IMR-90 (cell line): ENCODE measurements around the gene WDR5. TPM values are rescaled to one million over a fixed set of nuclear protein-coding genes. Genes with fewer than 3 reads are reported as not detected.

Experiments
- ATAC-seq: fragments of 200-7000 bp; cut with Tn5 transposase; 2 replicates; pipeline ENCODE4 v1.9.1; 2020; ENCODE audit warnings: low read depth, mild to moderate bottlenecking, moderate library complexity
- BruUV-seq: library from RNA; stranded (reverse); fragments of 400-500 nt; replicated peaks from 2 replicates; lab custom pipeline; 2021; lab: Mats Ljungman, UMichigan
- CTCF ChIA-PET: fragments of 300-600 bp; formaldehyde crosslinking; extraction: SDS; loops from one replicate; lab custom pipeline; 2021; ENCODE audit warnings: antibody characterized with exemption; lab: Yijun Ruan, JAX
- POLR2A ChIA-PET: fragments of 300-600 bp; sonication (Branson Sonifier 250); formaldehyde crosslinking; loops from one replicate; lab custom pipeline; 2022; ENCODE audit warnings: antibody characterized with exemption; ENCODE audit not compliant: unreplicated experiment; lab: Charles Lee
- DNase-seq: peaks from one replicate; pipeline ENCODE4 v3.0.0; 2013
- H2AFZ ChIP-seq: replicated peaks from 2 replicates; pipeline ENCODE3; 2013; ENCODE audit warnings: low read length, mild to moderate bottlenecking; ENCODE audit not compliant: poor library complexity
- H2AK5ac ChIP-seq: 2 replicates; pipeline ENCODE4 v1.6.1; 2013; ENCODE audit warnings: low read depth, low read length, inconsistent platforms
- H2AK9ac ChIP-seq: replicated peaks from 2 replicates; pipeline ENCODE3; 2013; ENCODE audit warnings: mild to moderate bottlenecking, low read depth, low read length, moderate library complexity; ENCODE audit not compliant: poor library complexity
- H2BK120ac ChIP-seq: 2 replicates; pipeline ENCODE4 v1.6.1; 2013; ENCODE audit warnings: low read depth, low read length, inconsistent platforms
- H2BK15ac ChIP-seq: 3 replicates; pipeline ENCODE4 v1.6.1; 2013; ENCODE audit warnings: low read depth, low read length, inconsistent platforms
- H2BK20ac ChIP-seq: 2 replicates; pipeline ENCODE4 v1.6.1; 2013; ENCODE audit warnings: low read depth, mild to moderate bottlenecking, inconsistent platforms, low read length, moderate library complexity
- H2BK5ac ChIP-seq: 2 replicates; pipeline ENCODE4 v1.6.1; 2013; ENCODE audit warnings: mild to moderate bottlenecking, low read depth, low read length, inconsistent platforms; ENCODE audit not compliant: poor library complexity, severe bottlenecking
- H3K14ac ChIP-seq: replicated peaks from 2 replicates; pipeline ENCODE4 v1.6.1; 2013; ENCODE audit warnings: low read depth, low read length, inconsistent platforms
- H3K18ac ChIP-seq: 2 replicates; pipeline ENCODE4 v1.6.1; 2013; ENCODE audit warnings: low read depth, low read length, control low read depth
- H3K23ac ChIP-seq: 2 replicates; pipeline ENCODE4 v1.6.1; 2013; ENCODE audit warnings: low read depth, low read length, inconsistent platforms
- H3K27ac ChIP-seq: 2 replicates; pipeline ENCODE4 v1.5.1; 2013; ENCODE audit warnings: mild to moderate bottlenecking, control low read depth, low read length; ENCODE audit not compliant: insufficient read depth
- H3K27me3 ChIP-seq: 2 replicates; pipeline ENCODE4 v1.6.1; 2013; ENCODE audit warnings: low read length; ENCODE audit not compliant: control insufficient read depth, insufficient read depth
- H3K36me3 ChIP-seq: 2 replicates; pipeline ENCODE4 v1.6.1; 2013; ENCODE audit warnings: low read length, mixed read lengths; ENCODE audit not compliant: control insufficient read depth, insufficient read depth
- H3K4ac ChIP-seq: 2 replicates; pipeline ENCODE4 v1.6.1; 2013; ENCODE audit warnings: low read depth, low read length, inconsistent platforms
- H3K4me1 ChIP-seq: 2 replicates; pipeline ENCODE4 v1.6.1; 2013; ENCODE audit warnings: low read length, mixed read lengths; ENCODE audit not compliant: control insufficient read depth, insufficient read depth
- H3K4me2 ChIP-seq: 2 replicates; pipeline ENCODE4 v1.6.1; 2013; ENCODE audit warnings: low read depth, mild to moderate bottlenecking, control low read depth, low read length, moderate library complexity
- H3K4me3 ChIP-seq: 2 replicates; pipeline ENCODE4 v1.5.1; 2013; ENCODE audit warnings: low read depth, mild to moderate bottlenecking, control low read depth, low read length, moderate library complexity; ENCODE audit not compliant: insufficient read depth
- H3K56ac ChIP-seq: 2 replicates; pipeline ENCODE4 v1.6.1; 2013; ENCODE audit warnings: low read length, inconsistent platforms; ENCODE audit not compliant: insufficient read depth; ENCODE audit errors: extremely low read depth
- H3K79me1 ChIP-seq, 2 experiments: 2 replicates each; pipeline ENCODE4 v1.6.1; 2013; ENCODE audit warnings: low read length in 2 of 2, inconsistent platforms in 1 of 2, low read depth in 1 of 2
- H3K9ac ChIP-seq: 2 replicates; pipeline ENCODE4 v1.6.1; 2013; ENCODE audit warnings: low read depth, low read length, control low read depth
- H3K9me1 ChIP-seq: 2 replicates; pipeline ENCODE4 v1.6.1; 2013; ENCODE audit warnings: low read length, inconsistent platforms; ENCODE audit not compliant: insufficient read depth
- H3K9me3 ChIP-seq: 2 replicates; pipeline ENCODE4 v1.6.1; 2013; ENCODE audit warnings: low read length; ENCODE audit not compliant: control insufficient read depth, insufficient read depth
- H4K20me1 ChIP-seq: 2 replicates; pipeline ENCODE4 v1.6.1; 2013; ENCODE audit warnings: low read length, inconsistent platforms; ENCODE audit not compliant: insufficient read depth
- H4K5ac ChIP-seq: 2 replicates; pipeline ENCODE4 v1.6.1; 2013; ENCODE audit warnings: mild to moderate bottlenecking, low read depth, low read length, control low read depth
- H4K8ac ChIP-seq, 2 experiments: 2 replicates each; pipeline ENCODE4 v1.6.1; 2013; ENCODE audit warnings: low read depth in 2 of 2, low read length in 2 of 2, control low read depth in 1 of 2, inconsistent platforms in 1 of 2
- H4K91ac ChIP-seq: 2 replicates; pipeline ENCODE4 v1.6.1; 2013; ENCODE audit warnings: low read depth, low read length, inconsistent platforms; ENCODE audit not compliant: insufficient read depth
- CHD1 ChIP-seq: IDR thresholded peaks from 2 replicates; pipeline ENCODE4 v1.6.1; 2012; ENCODE audit warnings: low read depth, low read length, improper control_type of control experiment
- FOS ChIP-seq: fragments of 150-350 bp; IDR thresholded peaks from 2 replicates; pipeline ENCODE4 v1.6.1; 2016; ENCODE audit warnings: low read depth, low read length
- MAFK ChIP-seq: IDR thresholded peaks from 2 replicates; pipeline ENCODE4 v1.6.1; 2012; ENCODE audit warnings: low read depth, low read length, improper control_type of control experiment
- MXI1 ChIP-seq: IDR thresholded peaks from 2 replicates; pipeline ENCODE4 v1.6.1; 2012; ENCODE audit warnings: low read depth, mild to moderate bottlenecking, low read length, moderate library complexity, borderline replicate concordance
- NFE2L2 ChIP-seq: fragments of 150-350 bp; IDR thresholded peaks from 2 replicates; pipeline ENCODE4 v1.6.1; 2016; ENCODE audit warnings: low read depth, mild to moderate bottlenecking, low read length
- RAD21 ChIP-seq: IDR thresholded peaks from 2 replicates; pipeline ENCODE4 v1.6.1; 2012; ENCODE audit warnings: low read length, improper control_type of control experiment
- WGBS, 2 experiments: methylation state at CpG; one replicate each; pipeline versions ENCODE4 v1.1.5 to v1.1.7; 2013; ENCODE audit warnings: missing lambda C conversion rate in 2 of 2; ENCODE audit not compliant: insufficient read length in 1 of 2; ENCODE audit errors: extremely low coverage in 2 of 2; 5-methylcytosine and 5-hydroxymethylcytosine counted together
- dilution Hi-C: fragments of 300-500 bp; cut with HindIII; formaldehyde crosslinking; loops from one replicate; pipeline ENCODE4 v1.14.3; 2018; ENCODE audit warnings: low sequenced_read_pairs; ENCODE audit not compliant: unreplicated experiment
- in situ Hi-C: fragments of 300-500 bp; cut with MboI; formaldehyde crosslinking; loops from 3 replicates; pipeline ENCODE4 v1.14.3; 2019; ENCODE audit warnings: low sequenced_read_pairs, inconsistent platforms, mixed read lengths
- intact Hi-C: fragments of 100-400 bp; cut with micrococcal nuclease; formaldehyde crosslinking; loops from 2 replicates; pipeline ENCODE4 v1.10.0; 2022
- polyA plus RNA-seq, 3 experiments: library from polyadenylated mRNA; depleted of rRNA; stranded (reverse); fragments of >200 nt; gene quantifications; 2 replicates each; pipeline ENCODE4 v1.2.3, GENCODE V29; 2012; ENCODE audit warnings: low replicate concordance in 1 of 3
- total RNA-seq: library from RNA; depleted of rRNA; stranded (reverse); fragments of >200 nt; gene quantifications from 2 replicates; pipeline ENCODE4 v1.2.3, GENCODE V29; 2012
- TF ChIP-seq, protein P1 (sequence below): fragments of 150-350 bp; IDR thresholded peaks from 2 replicates; pipeline ENCODE4 v1.6.1; 2017; ENCODE audit warnings: mild to moderate bottlenecking, antibody characterized with exemption, low read length, low read depth
- TF ChIP-seq, protein P2 (sequence below): fragments of 150-350 bp; IDR thresholded peaks from 2 replicates; pipeline ENCODE4 v1.6.1; 2016; ENCODE audit warnings: low read depth, mild to moderate bottlenecking, low read length, moderate library complexity, borderline replicate concordance
- TF ChIP-seq, protein P3 (sequence below): conservative IDR thresholded peaks from 2 replicates; pipeline ENCODE4 v1.5.1; 2012; ENCODE audit warnings: mild to moderate bottlenecking, low read depth, low read length, improper control_type of control experiment

The WDR5 gene
- total and polyA plus RNA-seq, 2 of the 4 experiments (the other 2 are of a cell fraction): 18.3 to 26.6 TPM

DNA sequence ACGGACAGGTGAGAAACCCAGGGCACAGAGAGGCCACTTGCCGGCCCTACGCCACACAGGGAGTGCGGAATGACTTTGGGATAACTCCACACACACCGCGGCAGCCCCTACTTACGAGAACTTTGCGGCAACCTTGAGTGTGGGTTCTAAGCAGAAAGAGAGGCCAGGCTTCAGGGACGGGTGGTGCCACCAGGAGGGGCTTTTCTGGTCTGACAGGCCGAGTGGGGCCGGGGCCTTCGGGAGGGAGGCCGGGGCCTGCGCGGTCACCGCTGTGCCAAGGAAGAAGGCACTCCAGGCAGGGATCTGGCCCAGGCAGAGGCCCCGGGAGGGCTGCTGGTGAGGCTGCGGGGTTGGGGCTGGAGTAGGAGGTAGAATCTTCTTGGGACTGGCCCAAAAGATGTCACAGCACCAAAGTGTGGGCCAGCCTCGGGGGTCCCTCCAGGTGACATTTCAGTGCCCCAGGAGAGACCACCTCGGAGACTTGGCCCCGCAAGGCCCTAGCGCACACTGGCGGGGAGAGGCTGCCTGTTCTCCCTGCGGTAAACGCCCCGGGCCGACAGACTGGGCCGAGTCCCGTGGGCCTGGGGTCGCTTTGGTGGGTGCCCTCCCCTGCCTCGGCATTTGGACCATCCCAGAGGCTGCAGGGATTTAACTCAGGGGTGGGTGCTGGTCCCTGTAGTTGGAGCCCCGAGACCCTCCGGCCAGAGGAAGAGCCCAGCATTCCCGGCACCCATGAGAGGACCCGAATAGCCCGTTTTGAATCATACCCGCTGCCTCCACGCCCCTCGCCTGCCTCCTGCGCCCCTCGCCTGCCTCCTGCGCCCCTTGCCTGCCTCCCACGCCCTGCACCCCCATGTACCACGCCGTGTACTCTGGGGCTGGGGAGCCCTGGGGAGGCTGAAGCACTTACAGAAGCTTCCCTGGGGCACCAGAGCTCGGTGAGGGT, 37.5 kb downstream of the WDR5 start:
- DNase-seq (no peak), ATAC-seq (no peak)
- Histone ChIP-seq H2AK5ac (peak overlapping the region; percentile 24; the same call in 1 of the 2 replicates), H3K23ac (no peak overlapping the region), H2BK5ac (no peak overlapping the region), H4K20me1 (no peaks in the 10 kb centered on the region), H3K4me1 (peaks cover 10% of the 10 kb centered on the region), H2AK9ac (peak overlapping the region; percentile 50), H4K8ac (no peak overlapping the region), H3K9me1 (no peaks in the 10 kb centered on the region), H3K79me1 (no peaks in the 10 kb centered on the region), H3K18ac (no peak overlapping the region), H2BK15ac (no peak overlapping the region), H3K27me3 (peaks cover 20% of the 10 kb centered on the region), H2AFZ (peak overlapping the region; percentile 23), H2BK120ac (0 out of 2 replicates have a peak overlapping the region, but pooled peaks have one; percentile 74), H3K36me3 (no peaks in the 10 kb centered on the region), H4K91ac (no peak overlapping the region; the same call in 1 of the 2 replicates), H3K4ac (no peak overlapping the region), H3K14ac (no peak overlapping the region), H3K56ac (no peak overlapping the region), H3K9me3 (no peaks in the 10 kb centered on the region), H3K4me2 (no peak overlapping the region), H3K27ac (no peak overlapping the region), H2BK20ac (no peak overlapping the region), H3K4me3 (no peak overlapping the region), H3K9ac (no peak overlapping the region), H4K5ac (no peak overlapping the region)
- in situ Hi-C loops: no loop called here
- TF ChIP-seq RAD21 (no peak), FOS (no peak), MXI1 (no peak), MAFK (no peak), NFE2L2 (no peak), CHD1 (no peak)
- TF ChIP-seq, protein P1, sequence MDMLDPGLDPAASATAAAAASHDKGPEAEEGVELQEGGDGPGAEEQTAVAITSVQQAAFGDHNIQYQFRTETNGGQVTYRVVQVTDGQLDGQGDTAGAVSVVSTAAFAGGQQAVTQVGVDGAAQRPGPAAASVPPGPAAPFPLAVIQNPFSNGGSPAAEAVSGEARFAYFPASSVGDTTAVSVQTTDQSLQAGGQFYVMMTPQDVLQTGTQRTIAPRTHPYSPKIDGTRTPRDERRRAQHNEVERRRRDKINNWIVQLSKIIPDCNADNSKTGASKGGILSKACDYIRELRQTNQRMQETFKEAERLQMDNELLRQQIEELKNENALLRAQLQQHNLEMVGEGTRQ: no peak
- TF ChIP-seq, protein P2, sequence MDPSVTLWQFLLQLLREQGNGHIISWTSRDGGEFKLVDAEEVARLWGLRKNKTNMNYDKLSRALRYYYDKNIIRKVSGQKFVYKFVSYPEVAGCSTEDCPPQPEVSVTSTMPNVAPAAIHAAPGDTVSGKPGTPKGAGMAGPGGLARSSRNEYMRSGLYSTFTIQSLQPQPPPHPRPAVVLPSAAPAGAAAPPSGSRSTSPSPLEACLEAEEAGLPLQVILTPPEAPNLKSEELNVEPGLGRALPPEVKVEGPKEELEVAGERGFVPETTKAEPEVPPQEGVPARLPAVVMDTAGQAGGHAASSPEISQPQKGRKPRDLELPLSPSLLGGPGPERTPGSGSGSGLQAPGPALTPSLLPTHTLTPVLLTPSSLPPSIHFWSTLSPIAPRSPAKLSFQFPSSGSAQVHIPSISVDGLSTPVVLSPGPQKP: no peak
- TF ChIP-seq, protein P3, sequence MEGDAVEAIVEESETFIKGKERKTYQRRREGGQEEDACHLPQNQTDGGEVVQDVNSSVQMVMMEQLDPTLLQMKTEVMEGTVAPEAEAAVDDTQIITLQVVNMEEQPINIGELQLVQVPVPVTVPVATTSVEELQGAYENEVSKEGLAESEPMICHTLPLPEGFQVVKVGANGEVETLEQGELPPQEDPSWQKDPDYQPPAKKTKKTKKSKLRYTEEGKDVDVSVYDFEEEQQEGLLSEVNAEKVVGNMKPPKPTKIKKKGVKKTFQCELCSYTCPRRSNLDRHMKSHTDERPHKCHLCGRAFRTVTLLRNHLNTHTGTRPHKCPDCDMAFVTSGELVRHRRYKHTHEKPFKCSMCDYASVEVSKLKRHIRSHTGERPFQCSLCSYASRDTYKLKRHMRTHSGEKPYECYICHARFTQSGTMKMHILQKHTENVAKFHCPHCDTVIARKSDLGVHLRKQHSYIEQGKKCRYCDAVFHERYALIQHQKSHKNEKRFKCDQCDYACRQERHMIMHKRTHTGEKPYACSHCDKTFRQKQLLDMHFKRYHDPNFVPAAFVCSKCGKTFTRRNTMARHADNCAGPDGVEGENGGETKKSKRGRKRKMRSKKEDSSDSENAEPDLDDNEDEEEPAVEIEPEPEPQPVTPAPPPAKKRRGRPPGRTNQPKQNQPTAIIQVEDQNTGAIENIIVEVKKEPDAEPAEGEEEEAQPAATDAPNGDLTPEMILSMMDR: no peak
- ChIA-PET CTCF (interaction anchor here (2.5 kb wide), 1 partner anchor 269 kb away, joined by 27 read pairs; no protein-coding TSS in a partner anchor), POLR2A (no interaction called here)
- 91% methylated on average over 26 of the region's 46 CpGs; no CpG with 5 or more reads in 1 of the 2 experiments for WGBS, 2 experiments
- BruUV-seq: no TSS peak
- dilution Hi-C loops: no loop called here
- intact Hi-C loops: no loop called here
